ENCODE results near the gene MRPS23. TPM values are rescaled to one million over a fixed set of nuclear protein-coding genes. Genes with fewer than 3 reads are reported as not detected.
A peak's percentile ranks its signal among the peaks of the same experiment; 100 is the strongest.

The MRPS23 gene
- total and polyA plus RNA-seq, 8 donors = 39.2 to 46.1 (median 43.2) TPM

- Histone ChIP-seq H3K9me3 (no peaks in the 10 kb centered on the region), H3K4me1 (peaks cover 26 to 46% of the 10 kb centered on the region in 2 donors), H3K27me3 (peaks cover 0 to under 1% of the 10 kb centered on the region in 2 donors), H3K27ac (peak overlapping the region; percentile 34 to 83), H3K4me3 (no peak overlapping the region), H3K36me3 (peaks cover 0 to 44% of the 10 kb centered on the region in 2 donors)
- TF ChIP-seq, protein P1, sequence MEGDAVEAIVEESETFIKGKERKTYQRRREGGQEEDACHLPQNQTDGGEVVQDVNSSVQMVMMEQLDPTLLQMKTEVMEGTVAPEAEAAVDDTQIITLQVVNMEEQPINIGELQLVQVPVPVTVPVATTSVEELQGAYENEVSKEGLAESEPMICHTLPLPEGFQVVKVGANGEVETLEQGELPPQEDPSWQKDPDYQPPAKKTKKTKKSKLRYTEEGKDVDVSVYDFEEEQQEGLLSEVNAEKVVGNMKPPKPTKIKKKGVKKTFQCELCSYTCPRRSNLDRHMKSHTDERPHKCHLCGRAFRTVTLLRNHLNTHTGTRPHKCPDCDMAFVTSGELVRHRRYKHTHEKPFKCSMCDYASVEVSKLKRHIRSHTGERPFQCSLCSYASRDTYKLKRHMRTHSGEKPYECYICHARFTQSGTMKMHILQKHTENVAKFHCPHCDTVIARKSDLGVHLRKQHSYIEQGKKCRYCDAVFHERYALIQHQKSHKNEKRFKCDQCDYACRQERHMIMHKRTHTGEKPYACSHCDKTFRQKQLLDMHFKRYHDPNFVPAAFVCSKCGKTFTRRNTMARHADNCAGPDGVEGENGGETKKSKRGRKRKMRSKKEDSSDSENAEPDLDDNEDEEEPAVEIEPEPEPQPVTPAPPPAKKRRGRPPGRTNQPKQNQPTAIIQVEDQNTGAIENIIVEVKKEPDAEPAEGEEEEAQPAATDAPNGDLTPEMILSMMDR (IDR thresholded peaks at IDR 0.05) = no peak
- ATAC-seq (no peak), DNase-seq (no peak)
- intact Hi-C loops (cut with DNase I) = loop anchor here (5.0 to 10.0 kb wide), 2 partner anchors 123 to 126 kb away; no protein-coding TSS in a partner anchor
These were observed 19.2 kb upstream of the MRPS23 start for GRCh38 chr17:57868910-57869616.

DNA sequence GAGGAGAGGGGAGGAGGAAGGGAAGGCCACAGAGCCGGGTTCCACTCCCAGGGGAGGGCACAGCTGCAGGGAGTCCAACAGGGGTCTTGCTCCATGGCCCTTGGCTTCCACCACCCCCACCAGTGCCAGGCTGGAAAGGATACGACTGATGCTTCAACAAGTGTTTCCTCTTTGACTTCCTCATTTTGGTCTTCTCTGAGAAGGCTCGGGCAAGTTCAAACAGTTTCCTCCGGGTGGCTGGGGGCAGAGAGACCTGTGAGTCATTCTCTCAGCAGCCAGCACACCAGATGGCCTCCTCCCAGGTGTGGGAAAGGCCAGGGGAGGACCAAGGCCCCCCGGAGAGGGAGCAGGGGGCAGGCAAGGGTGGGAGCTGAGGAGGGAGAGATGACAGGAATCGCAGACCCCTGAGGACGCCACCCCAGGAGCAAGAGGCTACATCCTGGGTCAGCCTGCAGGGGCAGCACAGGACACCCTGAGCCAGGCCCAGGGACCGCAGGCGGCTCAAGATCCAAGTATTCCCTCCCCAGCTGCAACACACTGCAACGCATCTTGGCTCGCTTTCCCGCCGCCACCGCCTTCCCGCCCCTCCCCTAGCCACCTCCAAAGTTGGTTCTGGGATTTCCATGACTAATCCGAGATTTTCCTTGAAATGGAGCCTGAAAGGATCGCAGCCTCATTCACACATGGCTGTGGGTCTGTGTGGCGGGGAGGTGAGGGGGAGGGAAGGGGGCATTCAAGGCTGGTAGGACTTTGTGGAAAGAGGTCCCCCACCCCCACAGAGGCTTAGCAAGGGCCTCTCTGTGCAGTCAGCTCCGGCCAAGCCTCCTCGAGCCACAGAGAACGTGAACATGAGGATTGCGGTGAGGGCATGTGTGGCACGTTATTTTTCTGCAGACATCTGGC is 18.4 kb upstream of the MRPS23 start:
- peaks cover 0 to 42% of the 10 kb centered on the region in 2 donors for H3K36me3 ChIP-seq

GRCh38 chr17:57867126-57867525 is 17.3 kb upstream of the MRPS23 start:
- Histone ChIP-seq H3K4me3 (no peak overlapping the region), H3K27me3 (peaks cover 0 to 2% of the 10 kb centered on the region in 2 donors), H3K36me3 (peaks cover 0 to 34% of the 10 kb centered on the region in 2 donors), H3K27ac (peak overlapping the region in 1 of 2 donors; percentile 83), H3K4me1 (peaks cover 17 to 32% of the 10 kb centered on the region in 2 donors), H3K9me3 (no peaks in the 10 kb centered on the region)
- ATAC-seq (no peak), DNase-seq (no peak)
- intact Hi-C loops (cut with DNase I) = loop anchor here (5.0 to 10.0 kb wide), 2 partner anchors 125 to 128 kb away; no protein-coding TSS in a partner anchor
- TF ChIP-seq, protein P1 (IDR thresholded peaks at IDR 0.05) = no peak

More for the DNA sequence above, 18.4 kb upstream of the MRPS23 start:
- peak overlapping the region; percentile 34 to 83 for H3K27ac ChIP-seq
- H3K9me3 ChIP-seq = no peaks in the 10 kb centered on the region
- no peaks in the 10 kb centered on the region for H3K27me3 ChIP-seq
- intact Hi-C loops (cut with DNase I) = loop anchor here (5.0 to 10.0 kb wide), 2 partner anchors 124 to 127 kb away; no protein-coding TSS in a partner anchor
- DNase-seq (peak in 1 of 4 donors; percentile 73), ATAC-seq (peak; percentile 74)
- TF ChIP-seq, protein P1 (IDR thresholded peaks at IDR 0.05) = peak in 1 of 2 donors; percentile 30
- no peak overlapping the region for H3K4me3 ChIP-seq
- H3K4me1 ChIP-seq = peaks cover 21 to 38% of the 10 kb centered on the region in 2 donors

GRCh38 chr17:57866723-57867122 is 16.9 kb upstream of the MRPS23 start:
- intact Hi-C loops (cut with DNase I) = loop anchor here (5.0 to 10.0 kb wide), 2 partner anchors 126 to 128 kb away; no protein-coding TSS in a partner anchor
- TF ChIP-seq, protein P1 (IDR thresholded peaks at IDR 0.05) = no peak
- peaks cover 19 to 36% of the 10 kb centered on the region in 2 donors for H3K4me1 ChIP-seq

More at GRCh38 chr17:57866723-57867122, 16.9 kb upstream of the MRPS23 start:
- H3K9me3 ChIP-seq = no peaks in the 10 kb centered on the region
- no peak overlapping the region for H3K4me3 ChIP-seq
- ATAC-seq (no peak), DNase-seq (no peak)
- H3K27ac ChIP-seq = no peak overlapping the region
- peaks cover 0 to 6% of the 10 kb centered on the region in 2 donors for H3K27me3 ChIP-seq
- H3K36me3 ChIP-seq = peaks cover 0 to 30% of the 10 kb centered on the region in 2 donors

All from left lung (tissue), 10 donors.